GM04503 (cell line): Measurements from ENCODE around the gene RIPK3.
"Not testable (repeated sequence)": the region's sequence is repeated elsewhere in the genome, so short reads cannot be mapped to it uniquely, and the experiment has no call there.

ENCODE experiments used
- DNase-seq: peaks from one replicate; pipeline ENCODE4 v3.0.0-alpha.2; 2012; ENCODE audit warnings: low read depth

Gene RIPK3

GRCh38 chr14:24339284-24340151 is at the start of gene RIPK3:
Gene RIPK3 (minus strand): TSS chr14:24339991. CDS start chr14:24339826, 165 bp downstream.
- no peak for DNase-seq

GRCh38 chr14:24389226-24389848 is 49.5 kb upstream of the RIPK3 start:
- DNase-seq, result no peak

DNA sequence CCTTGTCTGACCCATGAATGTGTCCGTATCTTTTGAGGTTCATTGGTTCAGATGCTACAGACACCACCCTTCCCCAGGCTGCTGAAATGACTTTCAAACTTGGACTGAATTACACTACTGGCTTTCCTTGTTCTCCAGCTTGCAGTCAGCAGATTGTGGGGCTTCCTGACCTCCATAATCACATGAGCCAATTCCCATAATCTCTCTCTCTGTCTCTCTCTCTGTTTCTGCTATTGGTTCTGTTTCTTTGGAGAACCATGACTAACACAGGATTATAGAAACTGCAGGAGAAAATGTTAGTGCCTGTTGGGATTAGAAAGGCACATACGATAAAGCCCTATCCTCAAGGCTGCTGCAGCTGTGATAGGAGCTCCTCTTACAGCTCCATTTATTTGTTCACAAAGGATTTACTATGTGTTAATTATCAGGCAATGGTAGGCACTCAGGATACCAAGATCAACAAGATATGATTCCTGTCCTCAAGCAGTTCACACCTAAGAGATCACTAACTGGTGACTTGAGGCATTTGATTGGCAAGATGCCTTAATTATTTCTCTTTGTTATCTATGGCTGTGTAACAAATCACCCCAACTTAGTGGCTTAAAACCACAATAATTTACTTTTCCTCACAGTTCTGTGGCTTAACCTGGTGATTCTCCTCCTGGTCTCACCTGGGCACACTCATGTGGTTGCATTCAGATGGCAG is 48.8 kb upstream of the RIPK3 start:
- DNase-seq, result no peak

DNA sequence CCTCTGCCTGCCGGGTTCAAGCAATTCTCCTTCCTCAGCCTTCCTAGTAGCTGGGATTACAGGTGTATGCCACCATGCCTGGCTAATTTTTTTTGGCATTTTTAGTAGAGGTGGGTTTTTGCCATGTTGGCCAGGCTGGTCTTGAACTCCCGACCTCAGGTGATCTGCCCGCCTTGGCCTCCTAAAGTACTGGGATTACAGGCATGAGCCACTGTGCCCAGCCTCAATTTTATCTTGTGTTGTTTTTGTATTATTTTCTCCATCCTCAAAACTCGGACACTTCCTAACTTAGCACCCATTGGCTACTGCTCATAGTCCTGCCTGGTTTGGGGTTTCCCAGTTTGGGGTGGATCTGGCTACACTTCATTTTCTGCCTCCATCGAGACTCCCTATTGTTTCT is 47.8 kb upstream of the RIPK3 start:
- DNase-seq, result not testable (repeated sequence)

DNA sequence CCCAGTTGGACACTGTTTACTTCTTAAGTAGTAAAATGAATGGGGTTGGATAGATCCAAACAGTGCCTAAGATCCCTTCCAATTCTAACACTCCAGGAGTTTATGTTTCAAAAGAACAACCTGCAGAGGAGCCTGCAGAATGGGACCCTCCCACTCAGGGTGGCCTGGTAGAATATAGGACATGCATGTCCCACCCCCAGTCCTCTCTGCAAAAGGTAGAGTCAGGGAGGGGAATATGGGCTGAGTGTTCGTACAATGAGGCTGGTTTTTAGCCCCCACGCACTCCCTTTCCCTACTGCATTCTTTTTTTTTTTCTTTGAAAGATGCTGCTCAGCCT is 47.2 kb upstream of the RIPK3 start:
- DNase-seq, result no peak

GRCh38 chr14:24385524-24385923 is 45.7 kb upstream of the RIPK3 start:
- DNase-seq, result no peak

DNA sequence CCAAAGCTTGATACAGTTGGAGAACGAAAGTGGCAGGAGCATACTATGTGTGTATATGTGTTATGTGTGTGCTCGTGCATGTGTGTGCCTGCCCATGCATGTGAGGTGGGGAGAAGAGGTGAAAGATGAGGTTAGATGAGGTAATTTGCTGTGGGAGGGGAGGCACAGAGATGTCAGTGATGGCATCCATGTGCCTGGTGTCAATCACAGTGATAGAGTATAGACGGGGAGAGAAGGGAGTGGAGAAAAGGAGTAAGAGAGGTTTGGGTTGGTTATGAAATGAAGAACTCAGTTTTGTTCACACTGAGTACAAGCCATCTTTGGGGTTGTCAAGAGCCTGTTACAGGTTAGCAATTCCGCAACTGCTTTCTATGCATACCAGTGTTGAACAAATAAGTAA is 44.4 kb upstream of the RIPK3 start:
- DNase-seq, result no peak

- no peak for DNase-seq
These were observed 42.2 kb upstream of the RIPK3 start for GRCh38 chr14:24382064-24382371.

DNA sequence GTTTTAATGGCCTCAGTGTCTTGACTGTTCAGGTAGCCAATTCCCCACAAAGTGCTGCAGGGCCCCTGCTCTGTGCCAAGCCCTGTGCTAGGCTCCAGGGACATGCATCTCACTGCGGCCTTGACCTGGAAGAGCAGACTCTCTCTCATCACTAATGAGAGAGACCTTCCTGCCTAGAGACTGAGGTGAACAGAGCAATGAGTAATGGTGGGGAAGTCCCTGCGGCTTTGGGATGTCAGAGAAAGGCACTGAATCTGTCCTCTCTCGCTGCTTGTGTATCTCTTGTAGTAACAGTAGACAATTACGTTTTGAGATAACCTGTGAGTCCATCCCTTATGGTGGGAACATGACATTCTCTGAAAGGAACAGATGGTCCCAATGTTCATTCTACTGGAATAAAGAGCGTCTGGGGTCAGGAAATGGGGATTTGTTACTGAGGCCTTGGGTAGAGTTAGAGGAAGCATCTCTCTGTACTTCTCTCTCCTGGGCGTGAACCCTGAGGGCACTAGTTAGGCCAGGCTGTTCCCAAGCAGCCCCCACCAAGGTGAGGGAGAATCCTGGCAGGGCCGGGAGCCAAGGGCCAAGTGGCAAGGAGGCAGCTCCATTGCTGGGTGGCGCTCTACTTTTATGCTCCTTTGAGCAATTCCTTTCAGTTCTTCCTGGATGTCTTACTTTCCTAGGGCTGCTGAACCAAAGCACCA is 41.7 kb upstream of the RIPK3 start:
- no peak for DNase-seq

DNA sequence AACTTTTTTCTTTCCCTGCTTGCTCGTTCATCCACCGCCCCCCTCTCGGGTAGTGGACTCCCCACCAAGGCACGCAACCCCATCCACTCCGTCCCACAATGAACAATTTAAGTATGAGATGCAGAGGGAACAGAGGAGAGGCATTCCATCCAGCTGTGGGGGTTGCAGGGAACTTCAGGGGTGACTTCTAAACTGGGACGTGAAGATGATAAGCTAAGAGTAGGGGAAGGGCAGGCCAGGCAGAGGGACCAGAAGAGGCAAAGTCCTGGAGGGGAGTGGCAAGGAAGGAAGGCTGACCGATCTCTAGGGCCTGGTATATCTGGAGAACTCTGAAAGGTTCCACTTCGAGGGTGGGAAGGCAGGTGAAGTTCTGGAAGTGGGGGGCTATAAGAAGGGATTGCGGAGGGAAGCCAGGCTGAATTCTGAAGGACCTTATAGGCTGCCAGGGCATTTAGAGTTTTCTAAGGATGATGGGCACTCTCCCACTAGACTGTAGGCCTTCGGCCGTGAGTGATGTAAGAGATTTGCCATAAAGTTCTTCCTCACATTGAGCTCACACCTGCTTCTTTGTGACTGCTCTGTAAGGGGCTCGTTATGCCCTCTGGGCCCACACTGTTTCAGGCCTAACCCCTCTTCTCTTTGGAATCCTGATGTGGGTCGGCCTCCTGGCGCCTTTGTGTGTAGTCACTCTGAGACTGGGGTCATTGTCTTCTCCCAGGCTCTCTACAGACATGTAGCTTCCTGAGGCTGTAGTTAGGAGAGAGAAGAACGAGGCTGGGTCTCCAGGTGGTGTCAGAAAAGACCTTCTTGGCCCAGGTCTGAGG is 40.3 kb upstream of the RIPK3 start:
- DNase-seq, result no peak

DNA sequence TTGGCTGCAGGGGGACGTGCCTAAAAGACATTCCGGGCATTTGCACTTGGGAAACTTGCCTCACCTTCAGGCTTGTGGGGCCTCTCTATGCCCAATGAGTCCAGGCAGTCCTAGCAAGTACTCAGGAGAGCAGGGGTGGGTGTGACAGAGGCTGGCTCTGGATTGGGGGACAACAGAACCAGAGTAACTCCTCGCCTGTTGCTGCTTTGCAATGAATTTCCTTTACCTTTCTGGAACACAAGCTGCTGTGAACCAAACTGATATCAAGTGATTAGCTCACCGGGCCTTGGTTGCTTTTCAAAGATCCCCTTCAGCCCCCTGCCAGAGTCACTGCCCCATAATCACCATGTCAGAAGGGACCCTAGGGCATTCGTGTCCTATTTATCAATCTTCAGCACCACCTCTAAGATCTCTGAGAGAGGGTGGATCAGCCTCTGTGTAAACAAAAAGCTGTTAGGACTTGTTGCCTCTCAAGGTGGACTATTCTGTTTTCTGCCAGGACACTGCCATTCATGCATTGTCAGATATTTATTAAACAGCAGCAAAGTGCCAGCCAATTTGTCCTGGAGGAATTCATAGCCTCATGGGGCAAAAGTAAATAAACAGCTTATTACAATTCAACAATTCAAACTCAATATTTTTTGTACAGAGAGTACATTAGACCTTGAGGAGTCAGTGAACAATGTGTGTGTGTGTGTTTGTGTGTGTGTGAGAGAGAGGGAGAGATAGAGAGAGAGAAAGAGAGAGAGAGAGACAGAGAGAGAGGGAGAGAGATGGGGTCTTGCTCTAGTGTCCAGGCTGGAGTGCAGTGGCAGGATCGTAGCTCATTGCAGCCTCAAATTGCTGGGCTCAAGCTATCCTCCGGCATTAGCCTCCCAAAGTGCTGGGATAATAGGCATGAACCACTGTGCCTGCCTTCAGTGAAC is 39.5 kb upstream of the RIPK3 start:
- DNase-seq, result no peak

GRCh38 chr14:24378327-24378726 is 38.5 kb upstream of the RIPK3 start:
- DNase-seq, result no peak

- no peak for DNase-seq
These were observed 37.9 kb upstream of the RIPK3 start for GRCh38 chr14:24377657-24378056.

DNA sequence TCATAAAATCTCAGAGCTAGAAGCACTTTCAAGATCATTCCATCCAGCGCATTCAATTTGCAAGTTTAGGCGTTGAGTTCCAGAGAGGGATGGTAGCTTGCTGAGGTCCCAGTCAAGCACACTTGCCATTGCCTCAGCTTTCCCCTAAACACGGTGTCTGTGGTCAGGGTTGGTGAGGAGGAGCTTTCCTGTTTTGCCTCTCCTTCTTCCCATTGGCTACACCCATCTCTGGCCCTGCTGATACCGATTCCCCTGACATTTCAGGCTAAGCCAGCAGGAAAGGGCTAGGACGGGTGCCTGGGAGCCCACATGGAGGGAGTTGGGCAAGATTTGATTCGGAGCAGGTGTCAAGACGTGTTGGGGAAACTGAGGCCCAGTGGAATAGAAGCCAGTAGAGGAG is 37.3 kb upstream of the RIPK3 start:
- no peak for DNase-seq

- DNase-seq, result no peak
These were observed 36.8 kb upstream of the RIPK3 start for GRCh38 chr14:24376448-24377070.

GRCh38 chr14:24372701-24373416 is 33.1 kb upstream of the RIPK3 start:
- no peak for DNase-seq

- DNase-seq, result not testable (repeated sequence)
These were observed 31.8 kb upstream of the RIPK3 start for GRCh38 chr14:24371605-24372004.

DNA sequence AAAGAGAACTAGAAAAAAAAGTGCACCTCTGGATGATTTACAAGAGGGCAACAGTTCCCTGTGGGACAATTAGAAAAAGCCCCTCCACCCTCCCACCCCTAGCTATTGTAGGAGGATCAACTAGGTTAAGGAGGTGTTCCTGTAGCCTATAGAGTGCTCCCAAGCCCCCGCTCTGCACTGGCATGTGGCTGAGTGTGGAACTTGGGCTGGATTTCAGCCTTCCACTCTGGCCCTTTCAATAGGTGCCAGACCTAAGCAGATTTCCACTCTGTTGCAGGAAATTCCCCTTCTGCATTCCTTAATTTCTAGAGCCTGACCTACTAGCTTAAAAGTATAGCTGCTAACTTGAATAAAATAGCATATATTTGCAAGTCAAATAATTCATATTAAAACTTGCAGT is 31.0 kb upstream of the RIPK3 start:
- DNase-seq, result no peak

GRCh38 chr14:24369907-24370687 is 30.3 kb upstream of the RIPK3 start:
- DNase-seq, result no peak
